ENCODE data around the gene ASB2. TPM values are rescaled to one million over a fixed set of nuclear protein-coding genes. Genes with fewer than 3 reads are reported as not detected.

The ASB2 gene
- total RNA-seq, 1 donor from 2014 or later = 0.67 TPM

DNA sequence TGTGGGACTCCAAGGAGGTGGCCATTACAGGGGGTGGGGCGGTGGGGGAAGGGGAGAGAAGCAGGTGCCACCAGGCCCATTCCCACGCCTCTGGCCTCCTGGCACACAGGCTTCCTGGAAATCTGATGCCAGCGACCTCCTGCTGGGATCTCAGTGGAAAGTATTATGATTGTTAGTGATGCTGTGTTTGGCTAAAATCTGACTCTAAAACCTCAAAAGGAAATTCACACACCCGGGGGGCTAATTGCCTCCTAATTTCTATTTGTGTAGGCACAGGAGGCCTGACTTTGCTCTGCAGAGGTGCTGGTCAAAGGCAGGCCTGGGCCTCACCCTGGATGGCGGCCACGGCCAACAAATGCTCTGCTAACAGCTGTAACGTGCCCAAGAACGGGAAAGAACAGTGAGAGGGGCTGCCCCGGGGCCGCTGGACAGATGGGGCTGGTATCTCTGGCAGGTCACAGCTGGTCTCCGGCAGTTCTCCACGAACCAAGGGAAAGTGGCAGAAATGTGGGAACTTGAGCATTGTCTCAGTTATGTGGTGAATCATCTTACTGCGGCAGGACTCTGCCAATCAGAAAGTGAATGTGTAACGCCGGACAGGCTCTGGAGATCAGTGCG is 35.0 kb downstream of the ASB2 start:
- peaks cover 19% of the 10 kb centered on the region for H3K27me3 Mint-ChIP-seq (ENCODE audit: low read depth)
- no peak for TF ChIP-seq CTCF (IDR thresholded peaks at IDR 0.05)
- no peak for DNase-seq (ENCODE audit: low spot score)
- H3K9me3 Mint-ChIP-seq (ENCODE audit: low read depth) = no peaks in the 10 kb centered on the region
- H3K4me1 Mint-ChIP-seq (ENCODE audit: low read depth) = peaks cover 41% of the 10 kb centered on the region
- H3K36me3 Mint-ChIP-seq (ENCODE audit: low read depth) = no peaks in the 10 kb centered on the region
- peak overlapping the region; percentile 99 for H3K27ac Mint-ChIP-seq (ENCODE audit: unreplicated experiment)
- H3K4me3 Mint-ChIP-seq (ENCODE audit: unreplicated experiment) = peak overlapping the region; percentile 39

DNA sequence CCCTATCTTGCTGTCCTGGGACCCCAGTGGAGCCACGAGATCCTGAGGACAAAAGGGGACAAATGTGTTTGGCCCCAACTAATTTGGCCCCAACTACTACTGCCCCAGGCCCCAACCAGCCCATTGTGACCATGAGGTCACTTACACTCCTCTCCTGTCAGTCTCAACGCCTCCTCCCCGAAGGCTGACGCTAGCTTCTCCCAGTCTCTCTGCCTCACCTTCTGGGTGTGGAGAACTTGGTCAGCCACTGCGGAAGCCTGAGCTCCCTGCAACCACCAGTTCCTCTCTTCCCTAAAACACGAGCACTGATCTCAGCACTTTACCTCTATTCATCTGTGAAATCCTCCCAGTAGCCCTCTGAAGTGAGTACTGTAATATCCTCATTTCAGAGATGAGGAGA is 35.9 kb downstream of the ASB2 start:
- DNase-seq (ENCODE audit: low spot score) = no peak
- Mint-ChIP-seq H3K36me3 (ENCODE audit: low read depth) (no peaks in the 10 kb centered on the region), H3K9me3 (ENCODE audit: low read depth) (no peaks in the 10 kb centered on the region), H3K4me1 (ENCODE audit: low read depth) (peaks cover 33% of the 10 kb centered on the region), H3K4me3 (ENCODE audit: unreplicated experiment) (no peak overlapping the region), H3K27me3 (ENCODE audit: low read depth) (peaks cover 25% of the 10 kb centered on the region), H3K27ac (ENCODE audit: unreplicated experiment) (peak overlapping the region; percentile 99)
- TF ChIP-seq CTCF (IDR thresholded peaks at IDR 0.05) = no peak

- Mint-ChIP-seq H3K27ac (ENCODE audit: unreplicated experiment) (no peak overlapping the region), H3K36me3 (ENCODE audit: low read depth) (no peaks in the 10 kb centered on the region), H3K27me3 (ENCODE audit: low read depth) (peaks cover 31% of the 10 kb centered on the region), H3K9me3 (ENCODE audit: low read depth) (no peaks in the 10 kb centered on the region), H3K4me3 (ENCODE audit: unreplicated experiment) (peak overlapping the region; percentile 49), H3K4me1 (ENCODE audit: low read depth) (peaks cover 30% of the 10 kb centered on the region)
- peak; percentile 99 for TF ChIP-seq CTCF (IDR thresholded peaks at IDR 0.05)
- DNase-seq (ENCODE audit: low spot score) = no peak
These were observed 36.8 kb downstream of the ASB2 start for GRCh38 chr14:93939304-93940229.

- peak overlapping the region; percentile 49 for H3K4me3 Mint-ChIP-seq (ENCODE audit: unreplicated experiment)
- peaks cover 32% of the 10 kb centered on the region for H3K27me3 Mint-ChIP-seq (ENCODE audit: low read depth)
- DNase-seq (ENCODE audit: low spot score) = no peak
These were observed 37.5 kb downstream of the ASB2 start for GRCh38 chr14:93938751-93939303.

More at GRCh38 chr14:93938751-93939303, 37.5 kb downstream of the ASB2 start:
- H3K27ac Mint-ChIP-seq (ENCODE audit: unreplicated experiment) = no peak overlapping the region
- H3K36me3 Mint-ChIP-seq (ENCODE audit: low read depth) = no peaks in the 10 kb centered on the region
- H3K4me1 Mint-ChIP-seq (ENCODE audit: low read depth) = peaks cover 26% of the 10 kb centered on the region
- no peak for TF ChIP-seq CTCF (IDR thresholded peaks at IDR 0.05)
- no peaks in the 10 kb centered on the region for H3K9me3 Mint-ChIP-seq (ENCODE audit: low read depth)

All from chondrocyte (in vitro differentiated cells).